GDM1 (cell line): ENCODE measurements around the gene CACNB3.

Source experiments
- DNase-seq: peaks from one replicate; lab custom pipeline; 2025; lab: John Stamatoyannopoulos, UW

Gene CACNB3

DNA sequence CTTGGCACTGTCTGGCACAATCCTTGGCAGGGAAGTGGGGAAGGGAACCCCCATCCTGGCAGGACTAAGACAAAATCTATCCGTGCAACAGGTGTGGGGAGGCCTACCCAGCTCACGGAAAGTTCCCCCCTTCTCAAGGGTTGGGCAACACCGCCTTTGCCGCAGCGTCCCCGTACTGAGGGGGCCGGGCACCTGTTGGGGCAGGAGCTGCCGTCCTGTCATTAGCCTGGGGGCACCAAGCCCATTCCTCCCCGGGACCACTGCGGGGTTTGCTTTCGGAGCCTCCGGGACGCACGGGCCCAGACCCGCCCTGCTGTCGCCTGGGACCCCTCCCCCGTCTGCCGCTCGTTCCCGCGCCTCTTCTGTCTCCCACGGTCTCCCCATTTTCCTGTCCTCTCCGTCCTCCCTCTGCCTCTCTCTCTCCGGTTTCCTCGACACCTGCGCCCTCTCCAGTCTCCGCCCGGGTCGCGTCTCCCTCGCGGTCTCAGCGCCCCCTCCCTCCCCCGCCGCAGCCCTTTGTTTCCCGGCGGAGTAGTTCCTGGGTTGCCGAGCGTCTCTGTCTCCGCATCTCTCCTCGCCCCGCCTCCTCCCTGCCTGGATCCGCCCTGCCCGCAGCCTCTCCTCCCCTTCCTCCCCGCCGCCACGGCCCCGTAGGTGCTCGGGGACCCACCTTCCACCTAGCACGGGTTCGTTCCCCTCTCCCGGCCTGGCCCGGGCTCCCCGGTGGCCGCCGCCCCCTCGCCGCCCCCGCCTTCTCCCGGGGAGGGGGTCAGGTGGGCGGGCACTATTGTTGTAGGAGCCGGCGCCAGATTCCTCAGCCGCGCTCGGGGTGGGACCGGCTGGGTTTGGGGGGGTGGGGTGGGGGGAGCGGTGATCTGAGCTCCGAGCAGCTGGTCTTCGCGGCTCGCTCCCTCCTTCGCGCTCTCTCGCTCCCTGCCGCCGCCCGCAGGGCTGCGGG lies at the start of gene CACNB3:
TSS of gene CACNB3 (plus strand) at position 624 of the 958 bp plus-strand sequence. CDS start 434 bp downstream, outside the sequence.
- peak; percentile 20 for DNase-seq

DNA sequence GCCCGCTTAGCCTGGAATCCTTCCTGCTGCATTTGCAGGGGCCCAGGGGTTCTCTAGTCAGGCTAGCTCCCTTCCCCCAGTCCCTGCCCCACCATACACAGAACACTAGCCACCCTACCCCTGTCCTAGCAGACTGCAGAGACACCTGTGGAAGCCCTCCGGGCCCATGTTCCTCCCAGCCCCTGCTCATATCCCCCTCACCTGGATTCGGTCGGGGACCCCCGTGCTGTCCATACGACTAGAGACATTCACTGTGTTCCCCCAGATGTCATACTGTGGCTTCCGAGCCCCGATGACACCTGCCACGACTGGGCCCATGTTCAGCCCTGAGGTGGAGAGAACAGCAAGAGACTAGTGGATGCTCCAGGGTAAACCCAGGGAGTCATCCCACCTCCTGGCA lies 49.6 kb upstream of the CACNB3 start:
- DNase-seq = no peak

DNA sequence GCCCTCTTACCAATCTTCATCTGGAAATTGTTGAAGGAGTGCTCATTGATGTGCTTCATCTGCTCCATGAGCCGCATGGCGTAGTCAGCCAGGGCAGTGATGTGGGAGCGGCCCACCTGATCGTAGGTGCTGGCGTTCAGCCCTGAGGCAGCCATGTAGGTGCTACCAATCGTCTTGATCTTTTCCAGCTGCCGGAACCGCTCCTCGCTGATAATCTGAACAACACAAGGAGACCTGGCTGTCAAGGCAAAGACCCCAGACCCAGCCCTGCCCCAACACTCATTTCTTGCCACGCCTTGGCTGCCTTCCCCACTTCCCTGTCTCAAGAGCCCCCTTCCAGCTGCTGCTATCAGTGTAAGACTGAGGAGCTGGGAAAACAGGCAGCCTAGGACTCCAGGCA lies 47.5 kb upstream of the CACNB3 start:
- DNase-seq = no peak

DNA sequence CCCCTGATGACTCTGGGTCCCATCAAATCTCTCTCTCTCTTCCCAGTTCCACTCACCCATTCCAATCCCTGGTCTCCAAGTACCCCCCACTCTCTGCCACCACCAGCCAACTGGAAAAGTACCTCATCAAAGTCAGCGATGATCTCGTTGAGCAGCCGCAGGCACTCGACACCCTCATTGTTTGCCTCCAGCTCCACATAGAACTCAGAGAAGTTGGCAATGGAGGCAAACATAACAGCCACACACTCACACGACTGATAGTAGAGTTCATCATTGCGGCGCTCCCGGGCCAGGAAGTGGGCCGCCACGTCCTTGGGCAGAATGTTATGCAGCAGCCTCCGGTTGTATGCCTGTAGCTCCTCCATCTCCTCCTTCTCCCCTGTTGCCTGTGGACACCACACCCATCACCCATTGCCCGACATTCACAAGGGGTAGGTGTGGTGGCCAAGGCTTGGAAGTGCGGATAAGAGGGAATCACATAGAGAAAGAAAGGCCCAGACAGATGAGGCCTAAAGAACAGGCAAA lies 46.6 kb upstream of the CACNB3 start:
- no peak for DNase-seq

DNA sequence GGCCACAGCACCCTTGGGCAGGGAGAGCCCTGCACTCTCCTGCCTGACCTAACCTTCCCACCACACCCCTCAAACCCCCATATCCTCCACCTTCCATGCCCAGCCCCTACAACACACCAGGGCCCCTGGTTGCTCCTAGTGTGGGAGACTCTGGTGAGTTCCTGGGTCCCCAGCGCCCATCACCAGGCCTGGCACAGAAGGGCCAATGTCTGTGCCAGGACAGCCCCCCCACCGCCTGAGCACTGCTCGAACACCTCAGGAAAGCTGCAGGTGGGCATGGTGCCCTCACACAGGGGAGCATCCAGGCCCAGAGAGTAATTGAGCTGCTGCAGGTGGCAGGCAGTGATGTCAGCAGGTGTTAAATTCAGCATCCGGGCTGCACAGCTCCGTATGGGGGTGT lies 44.6 kb upstream of the CACNB3 start:
- no peak for DNase-seq

DNA sequence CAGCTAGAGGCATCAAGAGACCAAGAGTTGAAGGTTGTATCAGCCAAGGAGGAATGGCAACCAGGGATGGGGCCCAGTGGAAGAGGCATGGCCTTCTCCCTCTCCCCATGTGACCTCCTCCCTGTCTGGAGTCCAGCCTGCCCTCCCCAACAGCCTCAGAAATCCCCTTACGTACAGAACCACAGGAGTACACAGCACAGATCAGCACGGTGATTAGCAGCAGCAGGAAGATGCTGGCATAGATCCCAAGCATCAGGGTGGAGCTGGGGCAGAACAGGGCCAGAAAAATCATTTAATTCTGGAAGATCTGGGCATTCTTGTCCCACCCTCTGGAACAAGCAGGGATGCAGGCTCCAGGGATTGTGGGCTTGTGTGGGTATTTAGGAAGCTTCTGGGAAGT lies 43.8 kb upstream of the CACNB3 start:
- no peak for DNase-seq

DNA sequence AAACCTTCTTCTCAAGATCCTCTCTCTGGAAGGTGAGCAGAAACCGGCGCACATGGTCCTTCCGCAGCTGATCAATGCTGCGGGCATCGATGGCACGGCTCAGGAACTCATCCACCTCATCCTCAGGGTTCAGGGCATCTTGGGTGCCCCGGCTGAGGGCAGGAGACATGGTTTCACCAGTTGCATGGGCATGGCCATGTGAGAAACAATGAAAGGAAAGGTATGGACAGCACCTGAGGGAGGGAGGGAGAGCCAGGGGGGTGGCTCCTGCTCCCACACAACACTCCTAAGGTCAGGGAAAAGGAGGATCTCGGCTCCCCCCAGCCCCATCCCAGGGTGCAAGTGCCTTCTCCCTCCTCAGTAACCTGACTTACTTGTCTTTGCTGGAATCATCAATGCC lies 43.0 kb upstream of the CACNB3 start:
- no peak for DNase-seq

DNA sequence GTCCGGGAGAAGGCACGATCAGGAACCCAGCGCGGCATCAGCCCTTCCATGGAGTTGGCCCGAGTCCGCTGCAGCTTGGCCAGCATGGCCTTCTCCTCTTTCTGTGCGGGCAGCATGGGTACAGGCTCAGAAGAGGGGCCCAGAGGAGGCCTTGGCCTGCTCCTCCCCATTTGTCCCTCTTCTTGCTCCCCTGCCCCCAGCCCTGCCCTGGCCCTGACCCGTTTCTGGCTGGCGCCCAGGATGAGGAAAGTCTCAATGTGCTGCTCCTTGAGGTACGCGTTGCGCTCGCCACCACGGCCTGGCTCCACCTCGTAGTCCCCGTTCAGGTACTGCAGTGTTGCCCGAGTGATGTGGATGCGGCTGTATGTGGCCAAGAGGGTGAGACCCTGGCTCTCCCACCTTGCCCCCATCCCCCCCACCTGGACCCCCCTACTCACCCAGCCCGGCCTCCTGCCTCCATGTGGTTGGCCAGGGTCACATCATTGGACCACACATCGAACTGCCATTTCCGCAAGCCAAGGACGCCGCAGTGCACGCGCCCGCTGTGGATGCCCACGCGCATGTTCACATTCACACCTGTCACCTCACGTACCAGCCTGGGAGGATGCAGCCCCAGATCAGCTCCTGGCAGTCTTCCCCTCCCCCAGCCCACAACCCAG lies 42.2 kb upstream of the CACNB3 start:
- no peak for DNase-seq

DNA sequence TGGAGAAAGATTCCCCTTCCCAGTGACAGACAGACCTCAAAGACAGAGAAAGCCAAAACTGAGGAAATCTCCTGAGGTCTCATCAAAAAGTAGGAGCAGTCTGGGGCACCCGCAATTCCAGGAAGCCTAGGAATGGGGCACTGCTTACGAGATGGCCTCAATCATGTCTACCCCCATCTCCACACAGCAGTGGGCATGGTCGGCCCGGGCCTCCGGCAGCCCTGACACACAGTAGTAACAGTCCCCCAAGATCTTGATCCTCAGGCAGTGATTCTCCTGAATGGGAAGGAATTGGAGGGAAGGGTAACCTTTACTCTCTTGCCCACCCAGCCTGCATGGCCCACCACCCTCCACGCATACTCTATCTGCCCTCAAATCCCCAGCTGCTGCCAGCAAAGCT lies 41.3 kb upstream of the CACNB3 start:
- DNase-seq = no peak

DNA sequence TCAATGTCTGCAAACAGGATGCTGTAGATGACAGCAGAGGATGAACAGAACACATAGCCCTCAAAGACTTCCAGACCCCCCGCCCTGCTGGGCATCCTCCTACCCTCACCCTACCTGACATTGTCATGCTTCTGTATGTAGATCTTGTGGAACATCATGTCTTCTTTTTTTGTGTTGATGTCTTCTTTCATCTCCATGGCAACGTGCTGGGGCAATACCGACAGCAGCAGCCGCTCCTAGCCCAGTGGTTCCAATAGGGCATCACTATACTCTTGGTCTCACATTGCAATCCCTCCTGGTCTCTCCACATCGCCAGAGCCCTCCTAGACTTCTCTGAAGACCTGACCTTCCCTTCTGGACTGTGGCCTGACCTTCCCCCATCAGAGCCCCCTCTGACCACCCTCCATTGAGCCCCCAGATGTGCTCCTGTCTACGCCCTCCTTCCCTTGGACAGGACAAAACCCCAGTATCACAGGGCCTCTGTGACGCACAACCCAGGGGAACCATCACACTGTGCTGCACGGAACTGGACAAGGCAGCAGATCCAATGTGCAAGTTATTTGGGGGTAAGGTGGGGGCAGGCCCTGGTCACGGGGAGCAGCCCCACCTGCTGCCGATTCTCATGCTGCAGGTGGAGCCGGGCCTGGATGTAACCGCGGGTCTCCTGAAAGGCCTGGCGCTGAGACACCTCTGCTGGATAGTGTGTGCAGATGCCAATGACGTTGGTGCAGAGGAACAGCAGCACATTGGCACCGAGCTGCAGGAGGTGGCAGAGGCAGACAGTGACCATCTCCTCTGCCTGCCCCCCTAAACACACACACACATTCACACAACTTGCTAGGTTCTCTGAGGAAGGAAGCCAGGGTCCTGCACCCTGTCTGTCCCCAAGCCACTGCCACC lies 40.5 kb upstream of the CACNB3 start:
- DNase-seq = no peak

DNA sequence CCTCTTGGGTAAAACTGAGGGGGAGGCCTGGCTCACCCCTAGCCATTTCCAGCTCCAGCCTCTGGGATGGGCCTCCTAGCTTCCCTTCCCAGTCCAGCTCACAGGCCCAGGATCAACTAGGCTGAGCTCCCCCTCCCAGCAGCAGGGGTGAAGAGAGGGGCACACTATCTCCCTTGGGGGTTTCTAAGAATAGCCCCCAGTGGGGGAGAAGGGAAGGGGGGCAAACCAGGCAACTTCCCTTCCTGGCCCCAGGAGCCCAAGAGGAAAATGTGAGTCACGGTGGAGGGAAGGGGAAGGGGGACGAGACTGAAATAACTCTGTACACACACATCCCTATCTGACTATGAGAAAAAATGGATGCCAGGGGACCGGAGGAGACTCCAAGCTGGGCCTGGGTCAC lies 38.4 kb upstream of the CACNB3 start:
- peak; percentile 77 for DNase-seq

DNA sequence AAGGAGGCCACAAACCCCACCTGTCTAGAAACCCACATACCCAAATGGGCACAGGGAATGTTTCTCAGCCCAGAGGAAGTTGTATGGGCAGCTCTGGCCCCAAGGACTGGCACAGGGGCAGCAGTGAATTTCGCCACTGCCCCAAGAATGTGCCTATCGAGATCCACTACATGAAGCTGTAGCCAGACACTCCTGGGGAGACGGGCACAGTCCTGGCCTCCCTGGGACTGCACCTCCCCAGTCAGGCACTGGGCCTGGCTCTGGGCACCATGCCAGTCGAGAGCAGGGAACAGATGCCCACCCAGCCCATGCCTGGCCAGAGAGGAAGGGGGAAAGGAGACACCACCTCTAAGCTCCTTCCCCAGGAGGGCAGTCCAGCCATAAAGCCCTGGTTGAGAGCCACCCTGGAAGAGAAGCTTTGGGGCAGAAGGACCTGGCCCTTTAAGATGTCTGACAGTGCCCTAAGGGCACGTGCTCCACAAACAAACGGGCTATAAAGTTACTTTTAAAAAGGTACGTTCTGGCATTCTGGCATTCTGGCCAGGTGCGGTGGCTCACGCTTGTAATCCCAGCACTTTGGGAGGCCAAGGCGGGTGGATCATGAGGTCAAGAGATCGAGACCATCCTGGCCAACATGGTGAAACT lies 37.8 kb upstream of the CACNB3 start:
- DNase-seq = no peak

DNA sequence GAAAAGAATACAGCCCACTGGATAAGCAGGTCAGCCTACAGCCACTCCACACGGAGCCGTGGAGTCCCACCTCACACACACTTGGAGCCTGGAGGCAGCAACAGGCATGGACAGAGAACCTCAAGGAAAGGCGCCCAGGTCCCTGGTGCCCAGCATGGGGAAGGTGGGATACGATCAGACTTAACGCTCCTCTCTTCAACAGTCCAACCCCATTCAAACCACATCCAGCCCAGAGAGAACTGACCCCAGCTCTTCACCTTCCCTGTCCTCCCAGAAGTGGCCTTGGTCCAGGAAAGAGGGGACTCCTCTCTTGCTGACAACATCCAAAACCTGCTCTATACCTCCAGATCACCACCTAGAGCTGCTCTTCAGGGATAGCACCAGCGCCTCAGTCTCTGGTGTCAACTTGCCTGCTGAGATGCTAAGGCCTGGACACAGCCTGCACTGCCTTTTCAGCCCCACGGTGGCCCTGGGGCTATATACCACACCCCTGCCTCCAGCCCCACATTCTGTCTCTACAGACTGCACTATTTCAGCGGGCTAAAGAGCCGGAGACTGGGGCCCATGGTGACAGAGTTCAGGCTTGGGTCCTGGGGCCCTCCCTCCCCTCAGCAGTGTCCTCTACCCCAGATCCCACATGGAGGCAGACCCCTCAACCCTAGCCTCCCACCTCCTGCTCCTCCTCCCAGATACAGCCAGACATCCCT lies 36.4 kb upstream of the CACNB3 start:
- no peak for DNase-seq

DNA sequence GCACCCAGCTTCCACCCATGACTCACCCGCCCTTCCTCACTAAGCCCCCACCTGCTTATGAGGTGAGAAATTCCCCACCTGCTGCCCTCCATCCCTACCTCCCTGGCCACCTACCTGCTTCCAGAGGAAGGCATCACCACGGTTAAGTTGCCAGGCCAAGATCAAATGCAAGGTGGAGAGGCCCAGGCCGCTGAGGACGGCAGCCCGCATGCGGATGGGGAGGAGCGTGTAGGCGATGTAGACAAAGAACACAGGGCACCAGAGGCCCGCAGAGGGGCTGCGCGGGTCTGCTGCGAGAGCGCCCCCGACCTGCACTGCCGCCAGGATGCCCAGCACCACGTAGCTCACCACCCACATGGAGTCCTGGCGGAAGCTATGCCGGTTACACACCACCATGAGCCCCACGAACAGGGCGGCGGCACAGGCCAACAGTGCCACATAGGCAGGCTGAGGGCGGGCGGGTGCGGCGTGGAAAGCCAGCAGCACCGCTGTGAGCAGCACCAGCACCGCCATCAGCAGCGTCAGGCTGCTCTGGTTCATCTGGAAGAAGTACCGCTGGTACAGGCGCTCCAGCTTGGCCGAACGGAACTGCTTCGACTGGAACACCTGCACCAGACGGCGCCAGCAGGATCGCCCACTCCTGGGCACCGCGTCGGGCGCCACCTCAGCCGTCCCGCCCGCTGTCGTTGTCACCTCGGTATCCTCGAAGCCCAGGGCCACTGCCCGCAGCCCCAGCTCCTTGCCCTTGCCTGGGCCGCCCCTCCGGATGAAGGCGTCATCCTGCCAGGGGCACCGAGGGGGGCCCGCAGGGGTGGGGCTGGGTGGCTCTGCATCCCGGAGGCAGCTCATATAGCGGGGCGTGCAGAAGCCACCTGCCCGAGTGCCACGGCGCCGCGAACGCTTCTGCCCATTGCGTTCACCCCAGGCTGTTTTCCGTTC lies 35.6 kb upstream of the CACNB3 start:
- no peak for DNase-seq

DNA sequence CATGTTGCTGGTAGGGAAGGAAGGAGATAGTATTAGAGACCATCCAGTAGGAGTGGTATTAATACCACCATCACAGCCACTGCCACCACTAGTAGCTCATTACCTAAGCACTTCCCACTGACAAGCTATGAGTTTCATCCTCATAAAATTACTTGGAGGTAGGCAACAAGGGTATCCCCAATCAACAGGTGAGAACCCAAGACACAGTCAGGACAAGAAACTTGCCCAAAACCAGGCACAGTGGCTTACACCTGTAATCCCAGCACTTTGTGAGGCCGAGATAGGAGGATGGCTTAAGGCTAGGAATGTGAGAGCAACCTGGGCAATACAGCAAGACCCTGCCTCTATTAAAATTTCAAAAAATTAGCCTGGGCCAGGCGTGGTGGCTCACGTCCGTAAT lies 34.9 kb upstream of the CACNB3 start:
- DNase-seq = no peak

DNA sequence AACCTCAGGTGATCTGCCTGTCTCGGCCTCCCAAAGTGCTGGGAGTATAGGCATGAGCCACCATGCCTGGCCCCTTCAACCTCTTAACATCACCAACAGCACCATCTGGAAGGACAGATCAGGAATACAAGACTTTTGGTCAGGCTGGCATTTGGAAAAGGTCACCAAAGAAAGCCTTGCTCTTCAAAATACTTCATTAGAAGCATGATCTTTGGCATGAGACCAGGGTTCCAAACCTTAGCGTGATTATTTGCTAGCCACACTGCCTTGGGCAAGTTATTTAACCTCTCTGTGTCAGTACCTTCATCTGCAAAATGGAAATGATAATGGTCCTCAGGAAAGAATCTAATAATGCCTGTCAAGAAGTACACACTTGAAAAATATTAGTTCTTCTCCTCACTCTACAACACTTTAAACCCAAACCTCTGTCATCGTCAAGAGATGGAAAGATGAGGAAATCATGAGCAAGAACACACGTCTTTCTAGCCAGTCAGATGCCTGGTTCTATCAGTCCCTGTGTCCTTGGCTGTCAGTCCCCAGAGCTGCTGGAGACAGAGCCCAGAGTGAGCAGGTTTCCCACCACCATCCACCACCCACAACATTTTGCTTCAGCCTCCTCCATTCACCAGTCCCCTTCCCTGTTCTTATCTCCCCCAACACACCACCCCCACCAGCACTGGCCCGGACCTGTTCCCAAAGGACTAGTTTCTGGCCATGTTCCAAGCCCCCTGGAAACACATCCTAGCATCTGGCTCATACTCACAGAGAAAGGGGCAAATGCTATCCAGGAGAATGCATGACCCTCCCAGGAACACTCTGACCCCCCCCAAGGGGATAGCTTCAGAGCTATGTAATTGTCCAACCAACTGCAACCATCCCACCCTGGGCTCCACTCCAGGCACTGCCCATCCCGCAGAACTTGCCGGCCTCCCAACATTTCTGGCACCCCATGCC lies 31.4 kb upstream of the CACNB3 start:
- DNase-seq = no peak

DNA sequence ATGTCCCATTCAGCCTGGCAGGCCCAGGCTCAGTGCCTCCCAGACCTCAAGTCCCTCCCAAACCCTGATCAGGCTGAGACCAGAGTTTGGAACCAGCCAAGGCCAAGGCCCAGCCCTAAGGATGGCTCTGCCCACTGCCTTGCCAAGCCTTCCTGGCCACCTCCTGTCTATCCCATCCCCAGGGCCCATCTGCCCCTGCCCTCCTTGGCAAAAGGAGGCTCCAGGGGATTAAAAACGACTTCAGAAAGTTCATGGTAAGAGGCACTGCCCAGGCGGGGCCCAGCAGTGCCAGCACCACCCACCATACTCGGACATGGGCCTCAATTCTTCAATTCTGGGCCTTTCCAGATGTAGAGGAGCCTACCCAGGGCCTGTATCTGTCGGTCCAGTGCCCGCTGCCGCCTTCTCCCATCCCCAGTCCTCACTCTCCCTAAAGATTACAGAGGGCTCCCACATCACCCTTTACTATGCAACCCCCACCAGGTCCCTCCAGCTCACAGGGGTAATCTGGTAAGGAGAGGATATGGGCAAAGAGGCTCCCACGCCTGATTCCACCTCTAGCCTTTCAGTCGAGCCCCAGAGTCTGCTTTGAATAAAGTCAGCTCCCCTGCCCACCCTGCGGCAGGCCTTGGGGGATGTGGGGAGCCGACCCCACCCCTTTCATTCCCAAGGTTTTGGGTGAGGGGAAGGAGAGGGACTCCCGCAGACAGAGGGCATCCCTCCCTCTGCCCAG lies 30.3 kb upstream of the CACNB3 start:
- no peak for DNase-seq

DNA sequence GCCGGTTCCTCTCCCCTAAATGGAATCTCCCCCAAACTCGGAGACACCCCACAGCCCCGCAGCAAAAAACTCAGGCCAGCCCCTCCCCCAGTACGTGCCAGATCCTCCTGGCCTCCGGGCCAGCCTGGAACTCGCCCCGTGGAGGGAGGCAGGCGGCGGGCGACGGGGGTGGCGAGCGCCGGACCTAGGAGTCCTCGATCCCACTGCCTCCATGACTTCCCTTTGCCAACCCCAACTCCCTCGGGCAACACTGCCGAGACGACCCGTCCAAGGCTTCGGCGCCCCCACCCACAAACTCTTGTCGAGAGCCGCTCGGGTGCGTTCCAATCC lies 29.8 kb upstream of the CACNB3 start:
- no peak for DNase-seq
